Measurements from ENCODE around the gene ACADL. TPM values are rescaled to one million over a fixed set of nuclear protein-coding genes. Genes with fewer than 3 reads are reported as not detected.
A peak's percentile ranks its signal among the peaks of the same experiment; 100 is the strongest.

Gene ACADL
- total and polyA plus RNA-seq, 12 donors = 0.16 to 4.3 (median 0.86) TPM

DNA sequence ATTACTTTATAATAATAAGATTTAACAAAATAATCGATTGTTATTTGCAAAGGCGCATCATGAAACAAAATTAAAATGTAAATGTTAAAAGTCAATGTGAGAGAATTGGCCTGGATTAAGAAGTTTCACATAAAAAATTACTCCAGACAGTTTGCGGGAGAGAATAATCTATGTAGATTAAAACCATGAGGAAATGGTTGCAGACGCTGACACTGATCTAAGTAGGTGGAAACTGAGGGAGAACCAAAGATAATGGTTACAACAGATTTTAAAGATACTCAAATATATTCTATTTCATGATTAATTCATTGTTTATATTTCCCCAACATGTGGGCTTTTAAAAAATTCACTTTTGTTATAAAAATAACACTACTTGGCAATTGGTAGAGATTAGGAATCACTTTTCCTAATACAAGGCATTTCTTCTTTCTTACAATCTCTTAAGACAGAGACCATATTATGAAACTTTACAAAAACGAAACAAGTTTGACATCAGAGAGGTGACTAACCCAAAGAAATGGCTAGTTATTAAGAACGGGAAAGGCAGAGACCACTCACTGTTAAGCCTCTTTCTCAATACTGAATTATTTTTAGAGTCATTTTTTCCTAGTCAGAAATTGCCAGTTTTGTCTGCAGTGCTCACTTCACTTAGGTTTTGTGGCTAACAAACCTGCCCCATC is 55.6 kb downstream of the ACADL start:
- Histone ChIP-seq H3K36me3 (no peaks in the 10 kb centered on the region), H3K4me1 (peaks cover 3 to 52% (median 51%) of the 10 kb centered on the region in 9 donors), H3K27me3 (peaks cover 0 to 9% (median 0%) of the 10 kb centered on the region in 7 donors), H3K27ac (peak overlapping the region; percentile 97 to 100 (median 99)), H3K4me3 (peak overlapping the region; percentile 71 to 94 (median 86)), H3K9me3 (no peaks in the 10 kb centered on the region)
- TF ChIP-seq, protein P1, sequence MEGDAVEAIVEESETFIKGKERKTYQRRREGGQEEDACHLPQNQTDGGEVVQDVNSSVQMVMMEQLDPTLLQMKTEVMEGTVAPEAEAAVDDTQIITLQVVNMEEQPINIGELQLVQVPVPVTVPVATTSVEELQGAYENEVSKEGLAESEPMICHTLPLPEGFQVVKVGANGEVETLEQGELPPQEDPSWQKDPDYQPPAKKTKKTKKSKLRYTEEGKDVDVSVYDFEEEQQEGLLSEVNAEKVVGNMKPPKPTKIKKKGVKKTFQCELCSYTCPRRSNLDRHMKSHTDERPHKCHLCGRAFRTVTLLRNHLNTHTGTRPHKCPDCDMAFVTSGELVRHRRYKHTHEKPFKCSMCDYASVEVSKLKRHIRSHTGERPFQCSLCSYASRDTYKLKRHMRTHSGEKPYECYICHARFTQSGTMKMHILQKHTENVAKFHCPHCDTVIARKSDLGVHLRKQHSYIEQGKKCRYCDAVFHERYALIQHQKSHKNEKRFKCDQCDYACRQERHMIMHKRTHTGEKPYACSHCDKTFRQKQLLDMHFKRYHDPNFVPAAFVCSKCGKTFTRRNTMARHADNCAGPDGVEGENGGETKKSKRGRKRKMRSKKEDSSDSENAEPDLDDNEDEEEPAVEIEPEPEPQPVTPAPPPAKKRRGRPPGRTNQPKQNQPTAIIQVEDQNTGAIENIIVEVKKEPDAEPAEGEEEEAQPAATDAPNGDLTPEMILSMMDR (IDR thresholded peaks at IDR 0.05) = no peak
- intact Hi-C loops (cut with DNase I) = loop anchor here in 5 of 10 donors (2.0 to 10.0 kb wide), 3 partner anchors 165 to 167 kb away; partner anchors contain the start of gene RPE (in 5 of the 5)
- ATAC-seq = no peak
- WGBS, 2 donors = 23 to 26% methylated on average over 6 of the region's 6 CpGs
- no peak for DNase-seq

DNA sequence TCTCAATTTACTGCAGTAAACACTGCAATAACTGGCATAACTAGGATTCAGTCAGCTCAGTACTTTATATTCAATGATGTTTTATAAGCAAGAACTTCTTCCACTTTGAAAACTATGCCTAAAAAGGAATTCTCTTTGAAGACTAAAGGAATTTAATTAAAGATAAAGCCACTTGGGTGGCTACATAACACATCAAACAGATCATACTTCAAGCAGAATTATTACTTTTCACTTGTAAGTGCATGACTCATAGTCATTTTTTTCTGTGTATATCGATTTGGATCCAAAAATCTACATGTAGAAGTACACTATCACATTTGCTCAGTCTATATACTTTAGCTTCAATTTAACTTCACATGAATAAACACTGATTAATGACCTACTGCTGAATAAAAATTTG is 58.0 kb downstream of the ACADL start:
- WGBS, 2 donors = 44 to 64% methylated on average over 1 of the region's 1 CpG
- no peak for DNase-seq
- Histone ChIP-seq H3K27me3 (peaks cover 0 to 4% (median 0%) of the 10 kb centered on the region in 7 donors), H3K4me1 (peaks cover 3 to 59% (median 56%) of the 10 kb centered on the region in 9 donors), H3K27ac (peak overlapping the region in 9 of 10 donors; percentile 28 to 100 (median 99)), H3K36me3 (no peaks in the 10 kb centered on the region), H3K4me3 (peak overlapping the region in 1 of 10 donors; percentile 1), H3K9me3 (no peaks in the 10 kb centered on the region)
- TF ChIP-seq, protein P1 (IDR thresholded peaks at IDR 0.05) = no peak
- ATAC-seq = no peak
- intact Hi-C loops (cut with DNase I) = no loop called here

GRCh38 chr2:210162466-210163124 is 62.7 kb downstream of the ACADL start:
- Histone ChIP-seq H3K27ac (peak overlapping the region in 6 of 10 donors; percentile 1 to 46 (median 30)), H3K9me3 (no peaks in the 10 kb centered on the region), H3K4me1 (peaks cover 0 to 47% (median 37%) of the 10 kb centered on the region in 9 donors), H3K27me3 (no peaks in the 10 kb centered on the region), H3K36me3 (peaks cover 0 to 1% (median 0%) of the 10 kb centered on the region in 9 donors), H3K4me3 (no peak overlapping the region)
- TF ChIP-seq, protein P1 (IDR thresholded peaks at IDR 0.05) = no peak
- intact Hi-C loops (cut with DNase I) = no loop called here
- DNase-seq (no peak), ATAC-seq (peak in 2 of 8 donors; percentile 55 to 58)
- WGBS, 2 donors = 29 to 40% methylated on average over 6 of the region's 6 CpGs

DNA sequence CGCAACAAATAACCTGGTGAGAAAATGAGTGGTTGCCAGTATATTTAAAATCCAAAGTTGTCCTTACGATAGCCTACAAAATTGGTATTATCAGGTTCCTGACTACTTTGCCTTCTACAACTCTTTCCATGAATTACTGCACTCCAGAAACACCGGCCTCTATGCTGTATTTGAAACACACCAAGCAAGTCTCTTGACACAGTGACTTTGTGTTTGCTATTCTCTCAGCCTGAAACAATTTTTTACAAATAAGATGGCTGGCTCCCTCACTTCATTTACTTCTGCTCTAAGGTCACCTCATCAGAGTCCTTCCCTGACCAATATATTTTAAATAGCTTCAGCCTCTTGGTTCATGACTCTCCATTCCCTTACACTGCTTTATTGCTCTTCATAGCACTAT is 66.2 kb downstream of the ACADL start:
- Histone ChIP-seq H3K9me3 (no peaks in the 10 kb centered on the region), H3K36me3 (peaks cover 0 to 29% (median 3%) of the 10 kb centered on the region in 9 donors), H3K27me3 (no peaks in the 10 kb centered on the region), H3K4me1 (peaks cover 0 to 26% (median 20%) of the 10 kb centered on the region in 9 donors), H3K27ac (no peak overlapping the region), H3K4me3 (no peak overlapping the region)
- TF ChIP-seq, protein P1 (IDR thresholded peaks at IDR 0.05) = no peak
- ATAC-seq (no peak), DNase-seq (no peak)
- intact Hi-C loops (cut with DNase I) = no loop called here
- 81 to 95% methylated on average over 3 of the region's 3 CpGs for WGBS, 2 donors

Measured in heart right ventricle (tissue), 16 donors.